Measurements from ENCODE around the gene METTL3. TPM values are rescaled to one million over a fixed set of nuclear protein-coding genes. Genes with fewer than 3 reads are reported as not detected.

METTL3 gene
- total and polyA plus RNA-seq, 2 of the 13 experiments (the other 11 are each of a cell fraction or from before 2014, with no cell fraction given) = 123 to 130 TPM

- TF ChIP-seq ZNF572 (CRISPR knock-in tag; IDR thresholded peaks at IDR 0.05) (no peak), ZNF549 (CRISPR knock-in tag; IDR thresholded peaks at IDR 0.05) (no peak), HOXA9 (CRISPR knock-in tag; IDR thresholded peaks at IDR 0.05; ENCODE audit: borderline replicate concordance) (no peak), LCORL (IDR thresholded peaks at IDR 0.05) (no peak), LCORL (CRISPR knock-in tag; IDR thresholded peaks at IDR 0.05) (peak; percentile 21; the same call in 1 of the 2 replicates), ZNF775 (CRISPR knock-in tag; IDR thresholded peaks at IDR 0.05; ENCODE audit: borderline replicate concordance) (no peak), RCOR2 (CRISPR knock-in tag; IDR thresholded peaks at IDR 0.05) (no peak), ZFP36 (IDR thresholded peaks at IDR 0.05; ENCODE audit: borderline replicate concordance, low read depth, low read length, partially characterized antibody) (no peak), TAF15 (IDR thresholded peaks at IDR 0.05; ENCODE audit: low read depth, low read length, poor library complexity, severe bottlenecking) (no peak), ZNF30 (CRISPR knock-in tag; IDR thresholded peaks at IDR 0.05) (no peak), KDM5B (CRISPR knock-in tag; IDR thresholded peaks at IDR 0.05; ENCODE audit: borderline replicate concordance) (no peak; the same call in 1 of the 2 replicates), ZNF281 (CRISPR knock-in tag; IDR thresholded peaks at IDR 0.05; ENCODE audit: borderline replicate concordance) (peak; percentile 93; the same call in 1 of the 2 replicates), ZBTB10 (CRISPR knock-in tag; IDR thresholded peaks at IDR 0.05; ENCODE audit: borderline replicate concordance) (no peak), GMEB1 (CRISPR knock-in tag; IDR thresholded peaks at IDR 0.05; ENCODE audit: borderline replicate concordance) (no peak), ZNF34 (CRISPR knock-in tag; IDR thresholded peaks at IDR 0.05; ENCODE audit: borderline replicate concordance) (no peak), FIP1L1 (IDR thresholded peaks at IDR 0.05; ENCODE audit: borderline replicate concordance, insufficient read depth, low read depth, low read length) (no peak), FOXA1 (IDR thresholded peaks at IDR 0.05) (no peak), FOXA1 (CRISPR knock-in tag; IDR thresholded peaks at IDR 0.05) (no peak), SSRP1 (CRISPR knock-in tag; IDR thresholded peaks at IDR 0.05) (peak; percentile 72; the same call in 1 of the 2 replicates), ZNF670 (CRISPR knock-in tag; IDR thresholded peaks at IDR 0.05; ENCODE audit: borderline replicate concordance) (no peak), EEA1 (CRISPR knock-in tag; IDR thresholded peaks at IDR 0.05; ENCODE audit: borderline replicate concordance) (no peak)
These were observed 15.7 kb upstream of the METTL3 start (continued) for GRCh38 chr14:21526672-21527317.
